ENCODE data around the gene SRP9. TPM values are rescaled to one million over a fixed set of nuclear protein-coding genes. Genes with fewer than 3 reads are reported as not detected.

Gene SRP9
- total and polyA plus RNA-seq, 10 donors, result 145 to 269 (median 169) TPM

DNA sequence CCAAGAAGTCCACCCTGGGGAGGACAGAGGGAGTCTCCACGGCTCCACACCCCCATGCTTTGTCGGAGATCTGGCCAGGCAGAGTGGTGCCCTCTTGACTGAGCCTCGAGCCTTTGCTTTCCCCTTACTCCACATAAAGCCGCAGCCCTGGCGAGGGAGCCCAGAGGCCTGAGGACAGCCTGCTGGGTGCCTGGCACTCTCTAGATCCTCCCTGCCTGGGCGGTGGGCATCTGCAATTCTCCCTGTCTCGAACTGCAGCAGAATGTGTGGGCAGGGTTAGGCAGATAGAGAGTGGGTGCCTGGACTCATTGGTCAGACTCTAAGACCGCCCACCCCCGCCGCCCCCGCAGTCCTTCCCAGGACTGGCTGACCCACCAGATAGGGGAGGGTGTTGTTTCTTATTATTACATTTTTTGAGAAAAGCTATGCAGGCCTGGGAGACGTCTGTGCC is 46.2 kb downstream of the SRP9 start:
- Histone ChIP-seq H3K4me3 (no peak overlapping the region), H3K27ac (no peak overlapping the region), H3K36me3 (peaks cover 0 to 4% (median 0%) of the 10 kb centered on the region in 6 donors), H3K4me1 (peaks cover 4 to 45% (median 23%) of the 10 kb centered on the region in 6 donors), H3K9me3 (no peaks in the 10 kb centered on the region), H3K27me3 (replicated peaks in 1 of 7) (no peaks in the 10 kb centered on the region)
- 80 to 90% (median 87%) methylated on average over 12 of the region's 12 CpGs for WGBS, 5 donors
- intact Hi-C loops (cut with DNase I; ENCODE audit: low total_unique reads), result no loop called here
- no peak for DNase-seq
- TF ChIP-seq POLR2A (IDR thresholded peaks at IDR 0.05) (no peak), POLR2AphosphoS5 (IDR thresholded peaks at IDR 0.05) (no peak)
- TF ChIP-seq, protein P1, sequence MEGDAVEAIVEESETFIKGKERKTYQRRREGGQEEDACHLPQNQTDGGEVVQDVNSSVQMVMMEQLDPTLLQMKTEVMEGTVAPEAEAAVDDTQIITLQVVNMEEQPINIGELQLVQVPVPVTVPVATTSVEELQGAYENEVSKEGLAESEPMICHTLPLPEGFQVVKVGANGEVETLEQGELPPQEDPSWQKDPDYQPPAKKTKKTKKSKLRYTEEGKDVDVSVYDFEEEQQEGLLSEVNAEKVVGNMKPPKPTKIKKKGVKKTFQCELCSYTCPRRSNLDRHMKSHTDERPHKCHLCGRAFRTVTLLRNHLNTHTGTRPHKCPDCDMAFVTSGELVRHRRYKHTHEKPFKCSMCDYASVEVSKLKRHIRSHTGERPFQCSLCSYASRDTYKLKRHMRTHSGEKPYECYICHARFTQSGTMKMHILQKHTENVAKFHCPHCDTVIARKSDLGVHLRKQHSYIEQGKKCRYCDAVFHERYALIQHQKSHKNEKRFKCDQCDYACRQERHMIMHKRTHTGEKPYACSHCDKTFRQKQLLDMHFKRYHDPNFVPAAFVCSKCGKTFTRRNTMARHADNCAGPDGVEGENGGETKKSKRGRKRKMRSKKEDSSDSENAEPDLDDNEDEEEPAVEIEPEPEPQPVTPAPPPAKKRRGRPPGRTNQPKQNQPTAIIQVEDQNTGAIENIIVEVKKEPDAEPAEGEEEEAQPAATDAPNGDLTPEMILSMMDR (IDR thresholded peaks at IDR 0.05 in 8 of 11, conservative IDR thresholded peaks at IDR 0.05 in 3 of 11), result no peak

- Histone ChIP-seq H3K9me3 (no peaks in the 10 kb centered on the region), H3K36me3 (peaks cover 0 to 11% (median 0%) of the 10 kb centered on the region in 6 donors), H3K4me1 (peaks cover 4 to 40% (median 22%) of the 10 kb centered on the region in 6 donors), H3K4me3 (no peak overlapping the region), H3K27me3 (replicated peaks in 1 of 7) (no peaks in the 10 kb centered on the region), H3K27ac (no peak overlapping the region)
- WGBS, 5 donors, result 94 to 98% (median 95%) methylated on average over 12 of the region's 12 CpGs
- intact Hi-C loops (cut with DNase I; ENCODE audit: low total_unique reads), result no loop called here
- no peak for DNase-seq
- no peak for TF ChIP-seq POLR2AphosphoS5 (IDR thresholded peaks at IDR 0.05)
- TF ChIP-seq, protein P1 (IDR thresholded peaks at IDR 0.05 in 8 of 11, conservative IDR thresholded peaks at IDR 0.05 in 3 of 11), result no peak
- TF ChIP-seq POLR2A (IDR thresholded peaks at IDR 0.05), result no peak
Observed at GRCh38 chr1:225824533-225824941, 46.9 kb downstream of the SRP9 start.

- 64 to 91% (median 82%) methylated on average over 6 of the region's 6 CpGs for WGBS, 5 donors
- H3K9me3 ChIP-seq, result no peaks in the 10 kb centered on the region
Observed at GRCh38 chr1:225825078-225825477, 47.5 kb downstream of the SRP9 start.

DNA sequence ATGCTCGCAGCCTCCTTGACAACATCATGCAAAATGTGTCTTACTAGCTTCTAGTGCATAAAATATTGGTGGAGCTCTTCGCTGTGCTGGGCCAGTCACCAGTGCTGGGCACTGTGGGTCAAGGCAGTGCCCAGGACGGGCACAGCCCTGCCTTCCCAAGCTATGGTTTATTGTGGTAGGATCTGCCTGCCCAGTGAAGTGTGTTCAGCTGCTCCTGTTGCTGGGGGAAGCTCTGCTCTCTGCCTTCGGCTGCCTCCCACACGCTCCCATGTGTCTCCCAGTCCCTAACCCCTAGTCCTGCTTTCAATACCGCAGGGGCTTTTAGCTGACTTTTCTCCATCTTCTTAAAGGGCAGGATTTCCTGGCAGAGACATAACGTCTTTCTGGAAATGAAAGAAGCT is 48.0 kb downstream of the SRP9 start:
- H3K27ac ChIP-seq, result peak overlapping the region in 6 of 8 donors; percentile 2 to 50 (median 32)
- WGBS, 5 donors, result 51 to 70% (median 60%) methylated on average over 7 of the region's 7 CpGs
- TF ChIP-seq POLR2AphosphoS5 (IDR thresholded peaks at IDR 0.05) (peak in 1 of 3 donors; percentile 42), POLR2A (IDR thresholded peaks at IDR 0.05) (no peak)
- TF ChIP-seq, protein P1 (IDR thresholded peaks at IDR 0.05 in 8 of 11, conservative IDR thresholded peaks at IDR 0.05 in 3 of 11), result no peak
- intact Hi-C loops (cut with DNase I; ENCODE audit: low total_unique reads), result no loop called here
- H3K27me3 ChIP-seq (replicated peaks in 1 of 7), result no peaks in the 10 kb centered on the region
- H3K9me3 ChIP-seq, result no peaks in the 10 kb centered on the region
- H3K4me1 ChIP-seq, result peaks cover 4 to 34% (median 20%) of the 10 kb centered on the region in 6 donors
- no peak overlapping the region for H3K4me3 ChIP-seq
- H3K36me3 ChIP-seq, result peaks cover 0 to 22% (median 0%) of the 10 kb centered on the region in 6 donors
- no peak for DNase-seq

More at GRCh38 chr1:225825078-225825477, 47.5 kb downstream of the SRP9 start:
- DNase-seq, result no peak
- Histone ChIP-seq H3K4me1 (peaks cover 4 to 35% (median 20%) of the 10 kb centered on the region in 6 donors), H3K4me3 (no peak overlapping the region), H3K27me3 (replicated peaks in 1 of 7) (no peaks in the 10 kb centered on the region), H3K27ac (peak overlapping the region in 4 of 8 donors; percentile 2 to 50 (median 38)), H3K36me3 (peaks cover 0 to 16% (median 0%) of the 10 kb centered on the region in 6 donors)
- intact Hi-C loops (cut with DNase I; ENCODE audit: low total_unique reads), result no loop called here
- TF ChIP-seq POLR2A (IDR thresholded peaks at IDR 0.05) (no peak), POLR2AphosphoS5 (IDR thresholded peaks at IDR 0.05) (no peak)
- TF ChIP-seq, protein P1 (IDR thresholded peaks at IDR 0.05 in 8 of 11, conservative IDR thresholded peaks at IDR 0.05 in 3 of 11), result no peak

Data from spleen (tissue), 11 donors.